Stimulated activated CD4-positive, alpha-beta T cell treated with anti-CD3 and anti-CD28 coated beads, Interleukin-1b, Interleukin-23, amount 100 ng/mL, for 4 hours (primary cell): Measurements from ENCODE around the gene NRSN2.
"Not testable (repeated sequence)": the region's sequence is repeated elsewhere in the genome, so short reads cannot be mapped to it uniquely, and the experiment has no call there.

ENCODE experiments used
- DNase-seq, 2 donors: peaks; one replicate each; pipeline ENCODE4 v3.0.0-alpha.2; 2020; ENCODE audit warnings: low read depth in 2 of 2

Gene NRSN2

DNA sequence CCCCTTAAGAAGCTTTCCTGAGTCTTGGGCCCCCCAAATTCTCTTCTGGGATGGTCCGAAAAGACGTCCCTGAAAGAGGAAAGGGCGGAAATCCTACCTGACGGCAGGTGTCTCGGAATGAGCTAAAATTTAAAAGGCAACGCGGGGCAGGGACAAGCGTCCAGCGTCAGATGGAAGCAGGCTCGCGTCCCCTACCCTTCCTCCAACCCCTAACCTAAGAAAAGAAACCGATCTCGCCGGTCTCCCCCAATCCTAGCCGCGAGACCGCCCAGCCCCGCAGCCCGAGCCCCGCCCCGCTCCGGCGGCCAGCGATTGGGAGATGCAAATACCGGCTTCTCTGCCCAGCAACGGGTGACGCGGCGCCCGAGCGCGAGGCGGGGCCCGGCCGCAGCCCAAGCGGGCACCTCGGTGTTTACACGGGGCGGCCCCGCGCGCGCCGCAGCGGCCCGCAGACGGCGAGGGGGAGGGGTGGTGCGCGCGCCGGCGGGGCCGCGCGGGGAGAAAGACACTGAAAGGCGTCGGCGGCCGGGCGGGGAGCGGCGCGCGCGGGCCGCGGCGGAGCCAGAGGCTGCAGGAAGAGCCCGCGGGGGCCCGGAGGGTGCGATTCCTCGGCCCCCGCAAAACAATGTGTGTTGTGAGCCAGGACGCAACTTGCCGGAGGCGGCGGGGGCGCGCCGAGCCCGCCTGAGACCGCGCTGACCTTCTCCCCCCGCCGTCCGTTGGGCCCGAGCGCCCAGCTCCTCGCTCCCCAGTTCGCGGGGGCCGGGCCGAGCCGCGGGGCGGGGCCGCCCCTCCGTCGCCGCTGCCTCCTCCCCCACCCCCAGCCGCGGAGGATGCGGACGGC lies 21.6 kb upstream of the NRSN2 start, which contains the start of gene SOX12:
Gene SOX12, plus strand, starts transcription at position 508 of the 844 bp plus-strand sequence. CDS start 373 bp downstream, outside the sequence.
- peak; percentile 96 to 98 for DNase-seq

GRCh38 chr20:325889-326644 lies 20.8 kb upstream of the NRSN2 start:
- DNase-seq: peak in 1 of 2 donors; percentile 39

GRCh38 chr20:326645-327185 lies 20.2 kb upstream of the NRSN2 start:
- no peak for DNase-seq

DNA sequence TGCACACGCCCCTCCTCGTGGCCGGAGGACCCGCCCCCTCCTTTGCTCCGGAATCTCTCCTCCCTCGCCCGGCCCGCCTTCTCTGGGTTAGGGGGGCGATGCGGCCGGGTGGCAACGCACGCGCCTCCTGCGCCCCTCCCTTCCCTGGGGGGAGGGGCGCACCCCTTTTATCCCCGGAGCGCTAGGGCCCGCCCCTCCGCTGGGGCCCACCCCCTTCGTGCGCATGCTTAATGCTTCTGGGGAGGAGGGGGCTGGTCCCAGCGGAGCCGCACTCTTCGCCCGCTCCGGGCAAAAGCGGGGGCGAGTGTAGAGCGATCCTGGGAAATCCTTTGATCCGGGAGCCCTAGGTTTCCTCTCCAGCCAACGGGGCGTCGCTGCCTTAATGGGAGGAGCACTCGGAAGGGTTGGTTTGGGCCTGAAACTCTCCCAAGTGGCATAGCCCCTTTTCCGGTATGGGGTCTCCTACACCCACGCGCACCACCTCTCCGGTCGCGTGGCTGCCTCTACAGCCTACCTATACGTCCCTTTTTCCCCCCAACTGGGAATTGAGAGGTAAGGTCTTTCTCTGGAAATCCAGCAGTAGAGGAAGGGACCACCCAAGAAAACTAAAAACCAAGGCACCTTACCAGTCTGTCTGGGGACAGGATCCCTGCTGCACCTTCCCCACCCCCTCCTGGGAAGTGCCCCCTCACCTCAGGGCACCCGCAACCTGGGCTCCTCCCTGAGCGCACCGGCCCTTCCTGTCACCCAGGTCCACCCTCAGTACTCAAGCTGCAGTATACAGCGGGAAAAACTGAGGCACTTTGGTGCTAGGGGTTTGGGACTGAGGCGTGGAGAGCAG lies 19.5 kb upstream of the NRSN2 start:
- peak; percentile 64 to 68 for DNase-seq

GRCh38 chr20:328027-328974 lies 18.6 kb upstream of the NRSN2 start:
- no peak for DNase-seq

- no peak for DNase-seq
These were observed 17.8 kb upstream of the NRSN2 start for GRCh38 chr20:328975-329695.

GRCh38 chr20:329851-330232 lies 17.1 kb upstream of the NRSN2 start:
- DNase-seq: no peak

GRCh38 chr20:330233-331149 lies 16.4 kb upstream of the NRSN2 start:
- DNase-seq: peak; percentile 26 to 47

DNA sequence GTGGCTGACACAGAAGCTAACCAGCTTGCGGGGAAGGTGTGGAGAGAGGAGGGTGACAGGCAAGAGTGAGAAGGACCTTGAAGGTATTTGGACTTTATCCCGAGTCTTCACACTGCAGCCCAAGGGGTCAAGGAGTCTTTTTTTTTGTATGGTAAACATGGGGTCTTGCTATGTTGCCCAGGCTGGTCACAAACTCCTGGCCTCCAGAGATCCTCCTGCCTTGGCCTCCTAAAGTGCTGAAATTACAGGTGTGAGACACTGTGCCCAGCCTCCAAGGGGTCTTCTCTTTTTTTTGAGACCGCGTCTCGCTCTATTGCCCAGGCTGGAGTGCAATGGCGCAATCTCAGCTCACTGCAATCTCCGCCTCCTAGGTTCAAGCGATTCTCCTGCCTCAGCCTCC lies 12.3 kb upstream of the NRSN2 start:
- no peak for DNase-seq

GRCh38 chr20:336040-336439 lies 10.9 kb upstream of the NRSN2 start:
- not testable (repeated sequence) for DNase-seq

GRCh38 chr20:341682-342081 lies 5.2 kb upstream of the NRSN2 start:
- peak in 1 of 2 donors; percentile 42 for DNase-seq

DNA sequence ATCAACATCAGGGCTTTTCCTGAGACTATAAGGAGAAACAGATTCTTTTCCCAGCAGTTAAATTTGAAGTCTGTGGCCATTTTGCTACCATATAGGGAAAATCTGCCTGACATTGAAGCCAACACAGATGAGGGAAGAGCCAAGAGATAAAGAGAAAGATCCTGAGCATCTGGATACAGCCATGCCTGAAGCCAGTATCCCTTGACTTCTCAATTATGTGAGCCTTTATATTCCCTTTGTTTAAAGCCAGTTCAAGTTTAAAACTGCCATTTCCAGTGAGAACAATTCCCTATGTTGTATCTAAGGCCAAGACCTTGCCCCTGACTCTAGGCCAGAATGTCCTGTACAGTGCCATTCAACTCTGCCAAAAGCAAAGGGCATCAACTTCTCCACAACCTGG lies 3.8 kb upstream of the NRSN2 start:
- DNase-seq: no peak

DNA sequence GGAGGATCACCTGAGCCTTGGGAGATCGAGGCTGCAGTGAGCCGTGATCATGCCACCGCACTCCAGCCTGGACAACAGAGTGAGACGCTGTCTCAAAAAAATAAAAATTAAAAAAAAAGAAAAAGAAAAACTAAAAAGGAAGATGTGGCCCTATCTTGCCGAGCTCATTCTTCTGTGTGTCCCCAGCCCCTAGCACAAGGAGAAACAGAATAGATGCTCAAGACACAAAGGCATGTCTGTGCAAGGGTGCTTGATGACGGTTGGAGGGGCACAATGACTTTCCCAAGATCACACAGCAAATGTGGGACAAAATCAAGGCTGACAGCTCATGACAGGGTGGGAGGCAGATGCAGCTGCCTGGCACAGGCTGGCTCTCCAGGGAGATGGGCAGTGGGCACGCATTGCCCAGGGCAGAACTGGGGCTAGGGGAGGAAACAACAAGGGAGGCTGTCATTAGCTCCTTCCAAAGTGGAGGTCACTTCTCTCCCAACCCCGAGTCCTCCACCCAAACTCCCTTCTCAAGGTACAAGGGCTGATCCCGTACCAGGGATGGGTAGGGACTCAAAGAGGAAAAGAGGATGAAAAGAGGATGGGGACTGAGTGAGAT lies 775 bp upstream of the NRSN2 start:
- no peak for DNase-seq

DNA sequence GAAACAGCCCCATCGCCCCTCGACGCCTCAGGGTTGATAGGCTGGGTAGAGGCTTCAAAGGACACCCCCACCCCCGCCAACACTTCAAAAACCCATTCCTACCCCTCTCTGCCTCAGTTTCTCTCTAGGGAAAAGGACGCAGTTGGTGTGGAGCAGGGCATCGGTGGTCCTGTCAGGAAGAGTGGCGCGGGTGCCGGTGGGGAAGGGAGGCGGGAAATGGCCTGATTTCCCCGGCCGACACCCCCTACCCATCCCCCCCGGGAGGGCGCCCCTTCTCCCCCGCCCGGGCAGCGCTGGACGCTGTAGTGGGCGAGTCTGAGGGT lies 367 bp downstream of the NRSN2 start:
- DNase-seq: no peak

DNA sequence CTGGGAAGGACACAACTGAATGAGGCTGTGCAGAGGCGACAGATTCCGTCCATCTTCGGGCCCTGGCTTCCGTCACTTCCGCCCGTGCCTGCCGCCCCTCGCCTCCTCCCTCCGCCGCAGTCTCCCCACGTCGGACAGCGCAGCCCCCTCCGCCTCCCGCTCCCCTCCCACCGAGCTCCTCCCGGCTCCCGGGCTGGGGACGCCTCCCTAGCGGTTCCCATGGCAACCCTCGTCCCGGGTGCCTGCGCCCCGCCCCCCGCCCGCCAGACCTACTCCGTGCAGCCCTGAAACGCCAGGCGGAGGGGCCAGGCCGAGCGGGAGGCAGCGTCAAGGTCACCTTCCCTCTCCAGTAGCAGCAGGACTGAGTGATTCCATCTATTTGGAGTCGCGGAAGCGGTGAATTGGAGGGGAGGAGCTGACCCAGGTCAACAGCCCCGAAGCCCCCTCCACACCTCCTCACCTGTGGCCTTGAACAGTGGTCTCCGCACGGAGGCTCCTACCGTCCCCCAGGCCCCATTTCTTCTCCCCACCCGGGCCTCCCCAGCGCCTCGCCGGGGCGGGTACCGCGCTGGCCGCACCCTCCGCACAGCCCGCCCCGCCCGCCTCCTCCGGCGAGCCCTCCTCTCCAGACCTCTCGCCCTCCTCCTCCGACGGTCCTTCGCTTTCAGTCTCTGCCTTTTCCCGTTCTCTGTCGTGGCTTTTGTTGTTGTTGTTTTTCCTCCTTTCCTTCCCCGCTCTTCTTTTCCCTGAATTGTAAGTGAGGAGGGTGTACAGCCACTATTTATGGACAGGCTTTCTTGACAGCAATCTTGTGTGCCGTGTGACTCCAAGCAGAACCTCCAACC lies 951 bp downstream of the NRSN2 start:
- DNase-seq: peak in 1 of 2 donors; percentile 51

- DNase-seq: no peak
These were observed 2.3 kb downstream of the NRSN2 start for GRCh38 chr20:348972-349841.

DNA sequence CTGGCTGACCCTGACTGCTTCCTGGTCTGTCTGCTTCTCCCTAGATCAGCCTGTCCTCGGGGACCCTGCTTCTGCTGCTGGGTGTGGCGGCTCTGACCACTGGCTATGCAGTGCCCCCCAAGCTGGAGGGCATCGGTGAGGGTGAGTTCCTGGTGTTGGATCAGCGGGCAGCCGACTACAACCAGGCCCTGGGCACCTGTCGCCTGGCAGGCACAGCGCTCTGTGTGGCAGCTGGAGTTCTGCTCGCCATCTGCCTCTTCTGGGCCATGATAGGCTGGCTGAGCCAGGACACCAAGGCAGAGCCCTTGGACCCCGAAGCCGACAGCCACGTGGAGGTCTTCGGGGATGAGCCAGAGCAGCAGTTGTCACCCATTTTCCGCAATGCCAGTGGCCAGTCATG lies 6.3 kb downstream of the NRSN2 start:
- DNase-seq: no peak
